ENCODE results near the gene ALOX5.
"Not testable (repeated sequence)": the region's sequence is repeated elsewhere in the genome, so short reads cannot be mapped to it uniquely, and the experiment has no call there.

The ALOX5 gene

DNA sequence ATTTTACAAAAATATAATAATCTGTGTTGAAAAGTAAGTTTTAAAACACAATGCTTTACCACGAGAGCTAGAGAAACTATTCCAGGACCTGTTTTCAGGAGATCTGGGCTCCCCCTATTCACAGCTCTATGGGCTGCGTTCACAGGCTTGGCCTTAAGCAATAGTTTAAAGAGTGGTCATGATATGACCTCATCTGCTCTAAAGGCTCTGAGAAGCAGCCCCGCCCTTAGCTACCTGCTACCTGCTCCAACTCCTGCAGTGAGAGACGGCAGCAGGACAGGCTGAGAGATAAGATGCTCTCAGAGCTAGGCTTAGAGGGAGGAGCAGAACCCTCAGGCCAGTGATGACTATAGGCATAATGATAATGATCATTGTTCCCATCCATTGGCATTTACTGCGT, 12.6 kb downstream of the ALOX5 start:
- H3K4me1 ChIP-seq (ENCODE audit: control insufficient read depth, insufficient read depth, low read length): 0 out of 2 replicates have a peak, but pooled peaks cover 3% of the 10 kb centered on the region
- H3K27me3 ChIP-seq (ENCODE audit: control insufficient read depth, insufficient read depth, low read length): no peaks in the 10 kb centered on the region
- H3K27ac ChIP-seq (ENCODE audit: low read depth, low read length): no peak overlapping the region
- H3K9me3 ChIP-seq (ENCODE audit: control insufficient read depth, insufficient read depth, low read depth, low read length): peaks cover 9% of the 10 kb centered on the region
- no peaks in the 10 kb centered on the region for H3K36me3 ChIP-seq (ENCODE audit: control insufficient read depth, insufficient read depth, low read length)
- no peak overlapping the region for H3K9ac ChIP-seq (ENCODE audit: low read length)
- no peak overlapping the region for H3K4me3 ChIP-seq (ENCODE audit: low read depth, low read length)

DNA sequence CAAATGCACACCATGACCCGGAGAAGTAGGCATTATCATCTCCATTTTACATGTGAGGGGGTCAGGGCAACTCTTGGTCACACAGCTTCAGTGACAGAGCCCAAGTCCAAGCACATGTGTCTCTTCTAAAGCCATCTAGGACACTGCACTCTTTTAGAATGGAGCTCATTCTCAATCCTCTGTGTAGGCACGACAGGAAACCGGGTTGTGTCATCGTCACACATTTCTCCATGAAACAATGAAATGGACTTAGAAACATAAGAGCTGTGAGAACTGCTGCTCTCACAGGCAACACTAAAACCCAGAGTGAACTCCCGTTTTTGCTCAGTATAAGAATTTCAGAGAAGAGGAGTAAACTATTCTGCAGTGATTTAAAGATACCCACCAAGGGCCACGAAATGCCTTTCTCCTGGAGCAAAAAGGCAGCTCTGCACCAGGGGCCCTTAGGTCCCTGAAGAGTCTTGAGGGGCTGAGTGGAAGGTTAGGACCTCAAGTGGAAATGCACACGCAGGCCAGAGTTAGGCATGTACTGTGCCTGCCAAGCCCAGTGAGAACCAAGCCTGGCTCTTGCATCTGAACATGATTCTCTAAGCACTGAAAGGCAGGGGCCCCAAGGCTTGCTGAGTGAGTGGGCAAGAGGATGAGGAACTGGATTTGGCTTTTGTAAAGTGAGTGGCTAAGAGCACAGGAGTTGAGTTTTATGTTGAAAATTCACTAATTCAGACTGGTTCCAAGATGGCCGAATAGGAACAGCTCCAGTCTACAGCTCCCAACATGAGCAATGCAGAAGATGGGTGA, 13.3 kb downstream of the ALOX5 start:
- H3K9ac ChIP-seq (ENCODE audit: low read length): no peak overlapping the region
- peaks cover 9% of the 10 kb centered on the region for H3K9me3 ChIP-seq (ENCODE audit: control insufficient read depth, insufficient read depth, low read depth, low read length)
- H3K4me3 ChIP-seq (ENCODE audit: low read depth, low read length): no peak overlapping the region
- H3K27ac ChIP-seq (ENCODE audit: low read depth, low read length): no peak overlapping the region
- H3K36me3 ChIP-seq (ENCODE audit: control insufficient read depth, insufficient read depth, low read length): no peaks in the 10 kb centered on the region
- 0 out of 2 replicates have a peak, but pooled peaks cover 2% of the 10 kb centered on the region for H3K4me1 ChIP-seq (ENCODE audit: control insufficient read depth, insufficient read depth, low read length)
- no peaks in the 10 kb centered on the region for H3K27me3 ChIP-seq (ENCODE audit: control insufficient read depth, insufficient read depth, low read length)

DNA sequence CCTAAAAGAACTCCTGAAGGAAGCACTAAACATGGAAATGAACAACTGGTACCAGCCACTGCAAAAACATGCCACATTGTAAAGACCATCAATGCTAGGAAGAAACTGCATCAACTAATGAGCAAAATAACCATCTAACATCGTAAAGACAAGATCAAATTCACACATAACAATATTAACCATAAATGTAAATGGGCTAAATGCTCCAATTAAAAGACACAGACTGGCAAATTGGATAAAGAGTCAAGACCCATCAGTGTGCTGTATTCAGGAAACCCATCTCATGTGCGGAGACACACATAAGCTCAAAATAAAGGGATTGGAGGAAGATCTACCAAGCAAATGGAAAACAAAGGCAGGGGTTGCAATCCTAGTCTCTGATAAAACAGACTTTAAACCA, 15.7 kb downstream of the ALOX5 start:
- H3K36me3 ChIP-seq (ENCODE audit: control insufficient read depth, insufficient read depth, low read length); H3K4me1 ChIP-seq (ENCODE audit: control insufficient read depth, insufficient read depth, low read length); H3K27me3 ChIP-seq (ENCODE audit: control insufficient read depth, insufficient read depth, low read length); H3K9me3 ChIP-seq (ENCODE audit: control insufficient read depth, insufficient read depth, low read depth, low read length); H3K27ac ChIP-seq (ENCODE audit: low read depth, low read length); H3K4me3 ChIP-seq (ENCODE audit: low read depth, low read length); H3K9ac ChIP-seq (ENCODE audit: low read length): not testable (repeated sequence)

DNA sequence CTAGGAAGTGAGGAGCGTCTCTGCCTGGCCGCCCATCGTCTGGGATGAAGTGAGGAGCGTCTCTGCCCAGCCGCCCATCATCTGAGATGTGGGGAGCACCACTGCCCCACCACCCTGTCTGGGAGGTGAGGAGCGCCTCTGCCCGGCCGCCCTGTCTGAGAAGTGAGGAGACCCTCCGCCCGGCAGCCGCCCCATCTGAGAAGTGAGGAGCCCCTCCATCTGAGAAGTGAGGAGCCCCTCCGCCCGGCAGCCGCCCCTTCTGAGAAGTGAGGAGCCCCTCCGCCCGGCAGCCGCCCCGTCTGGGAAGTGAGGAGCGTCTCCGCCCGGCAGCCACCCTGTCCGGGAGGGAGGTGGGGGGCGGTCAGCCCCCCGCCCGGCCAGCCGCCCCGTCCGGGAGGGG, 17.6 kb downstream of the ALOX5 start:
- H3K4me3 ChIP-seq (ENCODE audit: low read depth, low read length); H3K9ac ChIP-seq (ENCODE audit: low read length): not testable (repeated sequence)

DNA sequence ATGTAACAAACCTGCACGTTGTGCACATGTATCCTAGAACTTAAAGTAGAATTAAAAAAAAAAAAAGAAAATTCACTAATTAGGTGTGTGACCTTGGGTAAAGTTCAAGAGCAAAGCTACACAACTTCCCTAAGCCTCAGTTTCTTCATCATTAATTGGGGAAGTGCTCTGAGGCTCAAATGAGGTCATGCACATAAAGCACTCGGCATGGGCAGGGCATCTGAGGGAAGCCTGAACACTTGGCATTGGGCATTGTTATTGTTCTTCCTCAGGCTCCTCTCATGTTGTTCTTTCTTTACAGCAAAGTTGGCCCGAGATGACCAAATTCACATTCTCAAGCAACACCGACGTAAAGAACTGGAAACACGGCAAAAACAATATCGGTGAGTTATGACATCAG, 21.5 kb downstream of the ALOX5 start:
- H3K4me3 ChIP-seq (ENCODE audit: low read depth, low read length): no peak overlapping the region

More for the DNA sequence above, 17.6 kb downstream of the ALOX5 start:
- not testable (repeated sequence) for H3K27me3 ChIP-seq (ENCODE audit: control insufficient read depth, insufficient read depth, low read length); H3K27ac ChIP-seq (ENCODE audit: low read depth, low read length); H3K4me1 ChIP-seq (ENCODE audit: control insufficient read depth, insufficient read depth, low read length); H3K36me3 ChIP-seq (ENCODE audit: control insufficient read depth, insufficient read depth, low read length)
- H3K9me3 ChIP-seq (ENCODE audit: control insufficient read depth, insufficient read depth, low read depth, low read length): peaks cover 15% of the 10 kb centered on the region

DNA sequence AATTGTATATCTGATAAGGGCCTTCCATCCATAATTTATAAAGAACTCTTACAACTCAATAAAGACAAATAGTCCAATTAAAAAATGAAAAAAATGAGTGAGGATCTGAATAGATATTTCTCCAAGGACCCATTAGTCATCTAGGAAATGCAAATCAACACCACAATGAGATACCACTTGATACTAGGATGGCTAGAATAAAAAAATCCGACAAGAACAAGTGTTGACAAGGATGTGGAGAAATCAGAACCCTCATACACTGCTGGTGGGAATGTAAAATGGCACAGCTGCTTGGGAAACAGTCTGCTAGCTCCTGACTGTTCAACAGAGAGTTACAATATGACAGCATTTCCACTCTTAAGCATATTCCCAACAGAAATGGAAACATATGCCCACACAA, 24.6 kb downstream of the ALOX5 start:
- H3K9ac ChIP-seq (ENCODE audit: low read length): no peak overlapping the region
- peaks cover 6% of the 10 kb centered on the region for H3K9me3 ChIP-seq (ENCODE audit: control insufficient read depth, insufficient read depth, low read depth, low read length)
- peaks cover 4% of the 10 kb centered on the region; the same call in 1 of the 2 replicates for H3K27me3 ChIP-seq (ENCODE audit: control insufficient read depth, insufficient read depth, low read length)
- no peaks in the 10 kb centered on the region for H3K36me3 ChIP-seq (ENCODE audit: control insufficient read depth, insufficient read depth, low read length)
- H3K27ac ChIP-seq (ENCODE audit: low read depth, low read length): no peak overlapping the region
- no peaks in the 10 kb centered on the region for H3K4me1 ChIP-seq (ENCODE audit: control insufficient read depth, insufficient read depth, low read length)
- no peak overlapping the region for H3K4me3 ChIP-seq (ENCODE audit: low read depth, low read length)

More for the DNA sequence above, 21.5 kb downstream of the ALOX5 start:
- no peaks in the 10 kb centered on the region for H3K36me3 ChIP-seq (ENCODE audit: control insufficient read depth, insufficient read depth, low read length)
- H3K4me1 ChIP-seq (ENCODE audit: control insufficient read depth, insufficient read depth, low read length): no peaks in the 10 kb centered on the region
- H3K27me3 ChIP-seq (ENCODE audit: control insufficient read depth, insufficient read depth, low read length): no peaks in the 10 kb centered on the region
- H3K9me3 ChIP-seq (ENCODE audit: control insufficient read depth, insufficient read depth, low read depth, low read length): peaks cover 6% of the 10 kb centered on the region
- H3K27ac ChIP-seq (ENCODE audit: low read depth, low read length): no peak overlapping the region
- no peak overlapping the region for H3K9ac ChIP-seq (ENCODE audit: low read length)

DNA sequence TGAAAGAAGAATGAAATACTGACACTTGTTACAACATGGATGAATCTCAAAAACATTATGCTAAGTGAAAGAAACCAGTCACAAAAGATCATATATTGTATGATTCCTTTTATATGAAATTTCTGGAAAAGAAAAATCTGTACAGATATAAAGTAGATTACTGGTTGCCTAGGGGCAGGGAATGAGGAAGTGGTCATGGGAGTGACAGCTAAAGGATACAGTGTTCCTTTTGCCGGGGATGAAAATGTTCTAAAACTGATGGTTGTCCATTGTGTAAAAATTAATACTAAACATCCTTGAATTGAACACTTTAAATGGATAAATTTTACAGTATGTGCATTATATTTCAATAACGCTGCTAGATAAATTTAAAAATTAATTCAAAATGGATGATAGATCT, 25.1 kb downstream of the ALOX5 start:
- Histone ChIP-seq H3K9me3 (ENCODE audit: control insufficient read depth, insufficient read depth, low read depth, low read length) (peaks cover 6% of the 10 kb centered on the region), H3K4me1 (ENCODE audit: control insufficient read depth, insufficient read depth, low read length) (no peaks in the 10 kb centered on the region), H3K36me3 (ENCODE audit: control insufficient read depth, insufficient read depth, low read length) (no peaks in the 10 kb centered on the region), H3K4me3 (ENCODE audit: low read depth, low read length) (no peak overlapping the region), H3K9ac (ENCODE audit: low read length) (no peak overlapping the region), H3K27ac (ENCODE audit: low read depth, low read length) (no peak overlapping the region), H3K27me3 (ENCODE audit: control insufficient read depth, insufficient read depth, low read length) (peaks cover 4% of the 10 kb centered on the region; the same call in 1 of the 2 replicates)

DNA sequence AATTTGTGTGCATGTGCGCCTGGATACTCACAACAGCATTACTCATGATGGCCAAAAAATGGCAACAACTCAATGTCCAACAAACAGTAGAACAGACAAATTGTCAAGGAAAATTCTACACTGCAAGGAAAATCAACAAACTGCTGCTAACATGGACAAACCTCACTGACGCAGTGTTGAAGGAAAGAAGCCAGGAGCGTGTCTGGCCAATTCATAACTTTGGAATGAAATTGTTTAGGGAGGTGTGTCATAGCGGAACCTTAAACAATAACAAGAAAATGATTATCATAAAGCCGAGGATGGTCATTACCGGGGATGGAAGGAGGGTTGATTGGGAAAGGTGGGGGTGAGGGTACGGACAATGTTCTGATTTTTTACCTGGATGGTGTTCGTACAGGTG, 29.1 kb downstream of the ALOX5 start:
- Histone ChIP-seq H3K27me3 (ENCODE audit: control insufficient read depth, insufficient read depth, low read length) (peaks cover 4% of the 10 kb centered on the region; the same call in 1 of the 2 replicates), H3K36me3 (ENCODE audit: control insufficient read depth, insufficient read depth, low read length) (no peaks in the 10 kb centered on the region), H3K9ac (ENCODE audit: low read length) (no peak overlapping the region), H3K27ac (ENCODE audit: low read depth, low read length) (no peak overlapping the region), H3K9me3 (ENCODE audit: control insufficient read depth, insufficient read depth, low read depth, low read length) (0 out of 2 replicates have a peak, but pooled peaks cover 2% of the 10 kb centered on the region), H3K4me1 (ENCODE audit: control insufficient read depth, insufficient read depth, low read length) (peaks cover 10% of the 10 kb centered on the region), H3K4me3 (ENCODE audit: low read depth, low read length) (no peak overlapping the region)

DNA sequence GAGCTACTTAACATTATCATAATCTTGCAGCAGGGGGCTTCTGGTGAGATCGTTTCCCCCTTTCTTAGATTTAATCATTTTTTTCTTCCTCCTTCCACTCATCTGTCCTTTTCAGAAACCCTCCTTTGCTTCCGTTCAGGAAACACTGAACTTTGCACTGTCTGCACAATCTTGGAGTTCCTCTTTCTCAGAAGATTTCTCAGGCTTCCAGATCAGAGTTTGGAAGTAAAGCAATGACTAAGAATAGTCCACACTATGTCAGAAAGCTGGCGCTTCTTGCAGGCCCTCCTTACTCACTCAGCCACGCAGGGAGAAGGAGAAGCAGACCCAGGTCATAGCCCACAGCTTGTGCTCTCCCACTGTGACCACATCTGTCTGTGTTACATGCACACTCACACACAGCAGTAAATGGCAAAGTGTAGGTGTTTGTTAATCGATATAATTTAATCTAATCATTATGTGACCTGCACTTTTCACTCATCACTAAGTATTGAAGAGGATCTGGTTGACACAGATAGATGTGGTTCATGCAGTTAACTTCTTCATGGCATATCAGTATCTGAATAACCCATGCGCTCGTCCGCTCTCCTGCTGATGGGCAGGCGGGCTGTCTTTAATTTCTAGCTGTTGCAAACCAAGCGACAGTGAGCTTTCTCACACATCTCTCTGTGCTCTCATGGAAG, 30.2 kb downstream of the ALOX5 start:
- Histone ChIP-seq H3K27ac (ENCODE audit: low read depth, low read length) (no peak overlapping the region), H3K36me3 (ENCODE audit: control insufficient read depth, insufficient read depth, low read length) (no peaks in the 10 kb centered on the region), H3K9me3 (ENCODE audit: control insufficient read depth, insufficient read depth, low read depth, low read length) (0 out of 2 replicates have a peak, but pooled peaks cover 4% of the 10 kb centered on the region), H3K9ac (ENCODE audit: low read length) (no peak overlapping the region), H3K4me3 (ENCODE audit: low read depth, low read length) (no peak overlapping the region), H3K4me1 (ENCODE audit: control insufficient read depth, insufficient read depth, low read length) (peaks cover 21% of the 10 kb centered on the region), H3K27me3 (ENCODE audit: control insufficient read depth, insufficient read depth, low read length) (peaks cover 4% of the 10 kb centered on the region; the same call in 1 of the 2 replicates)

DNA sequence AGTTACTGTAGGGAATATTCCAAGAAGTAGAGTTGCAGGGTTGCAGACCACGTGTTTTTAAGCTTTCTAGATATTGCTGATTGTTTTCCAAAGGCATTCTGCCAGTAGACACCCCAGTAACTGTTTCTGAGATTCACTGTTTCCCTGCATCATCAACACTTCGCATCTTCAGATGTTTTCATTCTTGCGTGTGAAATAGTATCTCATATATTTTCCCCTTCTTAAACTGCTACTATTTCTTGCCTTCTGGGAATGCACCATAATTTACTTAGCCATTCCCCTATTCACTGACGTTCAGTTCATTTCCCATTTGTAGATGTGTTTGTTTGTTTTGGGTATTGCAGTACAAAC, 30.7 kb downstream of the ALOX5 start:
- no peak overlapping the region for H3K4me3 ChIP-seq (ENCODE audit: low read depth, low read length)
- peaks cover 4% of the 10 kb centered on the region; the same call in 1 of the 2 replicates for H3K27me3 ChIP-seq (ENCODE audit: control insufficient read depth, insufficient read depth, low read length)
- no peak overlapping the region for H3K9ac ChIP-seq (ENCODE audit: low read length)
- no peak overlapping the region for H3K27ac ChIP-seq (ENCODE audit: low read depth, low read length)
- no peaks in the 10 kb centered on the region for H3K36me3 ChIP-seq (ENCODE audit: control insufficient read depth, insufficient read depth, low read length)
- H3K9me3 ChIP-seq (ENCODE audit: control insufficient read depth, insufficient read depth, low read depth, low read length): 0 out of 2 replicates have a peak, but pooled peaks cover 4% of the 10 kb centered on the region
- H3K4me1 ChIP-seq (ENCODE audit: control insufficient read depth, insufficient read depth, low read length): peaks cover 21% of the 10 kb centered on the region

DNA sequence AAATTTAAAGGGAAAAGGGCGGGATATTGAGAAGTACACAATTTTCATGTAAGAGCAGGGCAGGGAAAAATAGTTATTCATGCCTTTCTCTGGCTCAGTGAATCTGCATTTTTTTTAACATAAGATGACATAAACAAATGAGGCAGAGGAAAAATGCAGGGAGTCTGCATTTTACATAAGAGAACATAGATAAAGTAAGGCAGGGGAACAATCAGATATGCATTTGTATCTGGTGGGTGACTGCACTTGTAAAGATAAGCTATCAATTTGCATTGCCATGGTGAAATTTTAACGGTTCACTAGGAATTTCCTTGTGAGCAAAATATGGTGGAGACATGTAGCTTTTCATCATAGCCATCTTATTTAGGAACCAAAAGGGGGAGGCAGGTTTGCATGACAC, 33.5 kb downstream of the ALOX5 start:
- H3K9me3 ChIP-seq (ENCODE audit: control insufficient read depth, insufficient read depth, low read depth, low read length): 0 out of 2 replicates have a peak, but pooled peaks cover 4% of the 10 kb centered on the region
- no peak overlapping the region for H3K4me3 ChIP-seq (ENCODE audit: low read depth, low read length)
- no peak overlapping the region for H3K27ac ChIP-seq (ENCODE audit: low read depth, low read length)
- peaks cover 2% of the 10 kb centered on the region; the same call in 1 of the 2 replicates for H3K27me3 ChIP-seq (ENCODE audit: control insufficient read depth, insufficient read depth, low read length)
- H3K9ac ChIP-seq (ENCODE audit: low read length): no peak overlapping the region
- peaks cover 21% of the 10 kb centered on the region for H3K4me1 ChIP-seq (ENCODE audit: control insufficient read depth, insufficient read depth, low read length)
- H3K36me3 ChIP-seq (ENCODE audit: control insufficient read depth, insufficient read depth, low read length): no peaks in the 10 kb centered on the region
